Cardiac muscle cell (in vitro differentiated cells and primary cell): ENCODE data around the gene KHK. TPM values are rescaled to one million over a fixed set of nuclear protein-coding genes. Genes with fewer than 3 reads are reported as not detected.
A peak's percentile ranks its signal among the peaks of the same experiment; 100 is the strongest.

Experiments
- DNase-seq, 2 donors: peaks; one replicate each; pipeline versions ENCODE4 v3.0.0 to v3.0.0-alpha.2; 2010 to 2017; ENCODE audit warnings: low read depth in 1 of 2, low spot score in 1 of 2
- H3K27ac ChIP-seq: fragments of 200-600 bp; sonication (generic); 2 replicates; pipeline ENCODE4 v1.5.1; 2016
- H3K27me3 ChIP-seq: fragments of 200-600 bp; sonication (generic); 2 replicates; pipeline ENCODE4 v1.6.0; 2016; ENCODE audit warnings: control low read depth
- H3K36me3 ChIP-seq: fragments of 200-600 bp; sonication (generic); 2 replicates; pipeline ENCODE4 v1.5.1; 2016; ENCODE audit warnings: control low read depth
- H3K4me1 ChIP-seq: fragments of 200-600 bp; sonication (generic); 2 replicates; pipeline ENCODE4 v1.8.1; 2017; ENCODE audit warnings: low read depth, mild to moderate bottlenecking, mixed run types
- H3K4me3 ChIP-seq: fragments of 200-600 bp; sonication (generic); 2 replicates; pipeline ENCODE4 v1.5.1; 2016; ENCODE audit warnings: mild to moderate bottlenecking
- H3K9me3 ChIP-seq: fragments of 200-600 bp; sonication (generic); 2 replicates; pipeline ENCODE4 v1.5.1; 2017; ENCODE audit warnings: low read depth, mild to moderate bottlenecking, control low read depth
- CTCF ChIP-seq: IDR thresholded peaks from 2 replicates; pipeline ENCODE4 v1.5.1; 2012; ENCODE audit warnings: low read depth, mild to moderate bottlenecking, low read length
- polyA plus RNA-seq: library from polyadenylated mRNA; unstranded; fragments of >200 nt; fragmentation: Nextera tagmentation; extraction: Ambion mirVana; gene quantifications from 2 replicates; pipeline ENCODE4 v1.2.1, GENCODE V29; 2016
- total RNA-seq: library from RNA; depleted of rRNA; stranded (reverse); fragments of >200 nt; gene quantifications from 2 replicates; pipeline ENCODE4 v1.2.3, GENCODE V29; 2016

KHK gene
- total and polyA plus RNA-seq, 2 experiments from 2014 or later: 9.6 to 12.9 TPM

- H3K4me1 ChIP-seq: no peaks in the 10 kb centered on the region
- peaks cover 34% of the 10 kb centered on the region for H3K36me3 ChIP-seq
- no peaks in the 10 kb centered on the region for H3K9me3 ChIP-seq
- no peaks in the 10 kb centered on the region for H3K27me3 ChIP-seq
- DNase-seq: no peak
- H3K4me3 ChIP-seq: no peak overlapping the region
- no peak for TF ChIP-seq CTCF
- H3K27ac ChIP-seq: no peak overlapping the region
Observed at GRCh38 chr2:27040282-27040681, 46.3 kb upstream of the KHK start.

GRCh38 chr2:27041752-27042151 lies 44.8 kb upstream of the KHK start:
- Histone ChIP-seq H3K4me1 (no peaks in the 10 kb centered on the region), H3K36me3 (peaks cover 21% of the 10 kb centered on the region), H3K27ac (peak overlapping the region; percentile 68), H3K9me3 (no peaks in the 10 kb centered on the region), H3K4me3 (no peak overlapping the region), H3K27me3 (no peaks in the 10 kb centered on the region)
- no peak for DNase-seq
- no peak for TF ChIP-seq CTCF

GRCh38 chr2:27042159-27042661 lies 44.4 kb upstream of the KHK start:
- Histone ChIP-seq H3K4me3 (no peak overlapping the region), H3K27ac (peak overlapping the region; percentile 68), H3K36me3 (peaks cover 16% of the 10 kb centered on the region), H3K9me3 (no peaks in the 10 kb centered on the region), H3K4me1 (no peaks in the 10 kb centered on the region), H3K27me3 (no peaks in the 10 kb centered on the region)
- no peak for TF ChIP-seq CTCF
- DNase-seq: no peak

GRCh38 chr2:27042985-27043634 lies 43.5 kb upstream of the KHK start:
- Histone ChIP-seq H3K36me3 (peaks cover 13% of the 10 kb centered on the region), H3K9me3 (no peaks in the 10 kb centered on the region), H3K4me3 (no peak overlapping the region), H3K4me1 (no peaks in the 10 kb centered on the region), H3K27ac (no peak overlapping the region), H3K27me3 (no peaks in the 10 kb centered on the region)
- no peak for TF ChIP-seq CTCF
- no peak for DNase-seq

GRCh38 chr2:27049422-27050280 lies 36.9 kb upstream of the KHK start:
- peaks cover 9% of the 10 kb centered on the region for H3K4me1 ChIP-seq
- no peak for TF ChIP-seq CTCF
- H3K27ac ChIP-seq: peak overlapping the region; percentile 96
- peak overlapping the region; percentile 97 for H3K4me3 ChIP-seq
- no peaks in the 10 kb centered on the region for H3K9me3 ChIP-seq
- no peak for DNase-seq
- H3K36me3 ChIP-seq: peaks cover 13% of the 10 kb centered on the region
- no peaks in the 10 kb centered on the region for H3K27me3 ChIP-seq
